A673 (cell line): ENCODE measurements around the gene WDR17. TPM values are rescaled to one million over a fixed set of nuclear protein-coding genes. Genes with fewer than 3 reads are reported as not detected.

ENCODE experiments used
- BruUV-seq: library from RNA; stranded (reverse); fragments of 400-500 nt; replicated peaks from 2 replicates; lab custom pipeline; 2021; lab: Mats Ljungman, UMichigan
- CTCF ChIA-PET: fragments of 300-600 bp; sonication (Branson Sonifier 250); formaldehyde crosslinking; loops from one replicate; lab custom pipeline; 2022; ENCODE audit warnings: antibody characterized with exemption; lab: Charles Lee
- POLR2A ChIA-PET: fragments of 300-600 bp; sonication (Branson Sonifier 250); formaldehyde crosslinking; loops from one replicate; lab custom pipeline; 2022; ENCODE audit warnings: antibody characterized with exemption; ENCODE audit not compliant: low non-redundant PET; lab: Charles Lee
- DNase-seq: peaks from one replicate; pipeline ENCODE4 v3.0.0-alpha.2; 2015; ENCODE audit warnings: low spot score
- H3K27ac ChIP-seq: fragments of 200-600 bp; sonication (generic); 2 replicates; pipeline ENCODE4 v1.5.1; 2016; ENCODE audit warnings: mixed run types, low read depth, mild to moderate bottlenecking, mixed read lengths, antibody characterized with exemption, low read length; ENCODE audit not compliant: poor library complexity, severe bottlenecking
- H3K27me3 ChIP-seq: fragments of 200-600 bp; sonication (generic); replicated peaks from 2 replicates; pipeline ENCODE4 v1.6.1; 2017; ENCODE audit warnings: mixed run types, low read depth, mild to moderate bottlenecking, mixed read lengths, antibody characterized with exemption, low read length; ENCODE audit not compliant: insufficient read depth, poor library complexity
- H3K36me3 ChIP-seq: fragments of 200-600 bp; sonication (generic); 2 replicates; pipeline ENCODE4 v1.6.1; 2016; ENCODE audit warnings: mixed run types, mild to moderate bottlenecking, mixed read lengths, antibody characterized with exemption, low read length; ENCODE audit not compliant: insufficient read depth, poor library complexity, severe bottlenecking
- H3K4me1 ChIP-seq: fragments of 200-600 bp; sonication (generic); 2 replicates; pipeline ENCODE4 v1.6.1; 2017; ENCODE audit warnings: mixed run types, mild to moderate bottlenecking, mixed read lengths, antibody characterized with exemption, low read length; ENCODE audit not compliant: insufficient read depth, poor library complexity, severe bottlenecking
- H3K4me3 ChIP-seq: fragments of 200-600 bp; sonication (generic); 2 replicates; pipeline ENCODE4 v1.5.1; 2016; ENCODE audit warnings: low read depth, mixed run types, mild to moderate bottlenecking, mixed read lengths, low read length; ENCODE audit not compliant: poor library complexity, severe bottlenecking
- H3K9me3 ChIP-seq: fragments of 200-600 bp; sonication (generic); 2 replicates; pipeline ENCODE4 v1.6.1; 2016; ENCODE audit warnings: mixed run types, low read depth, mild to moderate bottlenecking, mixed read lengths, antibody characterized with exemption, low read length; ENCODE audit not compliant: poor library complexity, severe bottlenecking
- EZH2 ChIP-seq: fragments of 200-600 bp; sonication (generic); IDR thresholded peaks from 2 replicates; pipeline ENCODE4 v1.6.1; 2017; ENCODE audit warnings: borderline replicate concordance, low read depth, mild to moderate bottlenecking, mixed read lengths, antibody characterized with exemption, low read length; ENCODE audit not compliant: poor library complexity, severe bottlenecking
- intact Hi-C: fragments of 100-400 bp; cut with micrococcal nuclease; formaldehyde crosslinking; loops from one replicate; pipeline ENCODE4 v1.10.0; 2022; ENCODE audit not compliant: unreplicated experiment
- total RNA-seq: library from RNA; stranded (reverse); gene quantifications from 2 replicates; pipeline ENCODE4 v1.2.3, GENCODE V29; 2021
- TF ChIP-seq, protein P1 (sequence below): fragments of 300-800, 200-600 bp; sonication (generic); conservative IDR thresholded peaks from 2 replicates; pipeline ENCODE4 v1.5.1; 2017; ENCODE audit warnings: low read depth, mild to moderate bottlenecking, antibody characterized with exemption, low read length, moderate library complexity, mixed read lengths

The WDR17 gene
- total RNA-seq, 1 experiment from 2014 or later, result 6.9 TPM

DNA sequence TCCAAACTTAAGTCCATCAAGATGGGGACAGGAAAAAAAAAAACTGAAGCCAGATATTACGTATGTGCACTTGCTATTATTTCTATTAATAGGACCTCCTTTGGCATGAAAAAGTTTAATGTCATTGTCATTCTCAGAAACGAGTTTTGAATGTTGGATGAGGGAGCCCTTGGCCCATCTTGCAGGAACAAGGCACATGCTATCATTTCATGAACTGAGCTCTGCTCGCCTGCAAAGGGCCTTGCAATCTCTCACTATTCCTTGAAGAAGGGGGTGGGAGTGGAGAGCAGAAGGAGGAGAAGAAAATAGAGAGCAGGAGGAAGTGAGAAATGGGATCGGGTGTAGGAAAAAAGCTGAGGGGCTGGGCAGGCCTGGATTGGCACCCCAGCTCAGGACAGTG lies 164.0 kb downstream of the WDR17 start:
- ChIA-PET CTCF (no interaction called here), POLR2A (no interaction called here)
- no peaks in the 10 kb centered on the region for H3K4me1 ChIP-seq
- intact Hi-C loops, result no loop called here
- H3K27me3 ChIP-seq, result no peaks in the 10 kb centered on the region
- no peak overlapping the region for H3K27ac ChIP-seq
- no peaks in the 10 kb centered on the region for H3K9me3 ChIP-seq
- BruUV-seq, result no TSS peak
- DNase-seq, result no peak
- H3K4me3 ChIP-seq, result no peak overlapping the region
- no peak for TF ChIP-seq EZH2
- TF ChIP-seq, protein P1, sequence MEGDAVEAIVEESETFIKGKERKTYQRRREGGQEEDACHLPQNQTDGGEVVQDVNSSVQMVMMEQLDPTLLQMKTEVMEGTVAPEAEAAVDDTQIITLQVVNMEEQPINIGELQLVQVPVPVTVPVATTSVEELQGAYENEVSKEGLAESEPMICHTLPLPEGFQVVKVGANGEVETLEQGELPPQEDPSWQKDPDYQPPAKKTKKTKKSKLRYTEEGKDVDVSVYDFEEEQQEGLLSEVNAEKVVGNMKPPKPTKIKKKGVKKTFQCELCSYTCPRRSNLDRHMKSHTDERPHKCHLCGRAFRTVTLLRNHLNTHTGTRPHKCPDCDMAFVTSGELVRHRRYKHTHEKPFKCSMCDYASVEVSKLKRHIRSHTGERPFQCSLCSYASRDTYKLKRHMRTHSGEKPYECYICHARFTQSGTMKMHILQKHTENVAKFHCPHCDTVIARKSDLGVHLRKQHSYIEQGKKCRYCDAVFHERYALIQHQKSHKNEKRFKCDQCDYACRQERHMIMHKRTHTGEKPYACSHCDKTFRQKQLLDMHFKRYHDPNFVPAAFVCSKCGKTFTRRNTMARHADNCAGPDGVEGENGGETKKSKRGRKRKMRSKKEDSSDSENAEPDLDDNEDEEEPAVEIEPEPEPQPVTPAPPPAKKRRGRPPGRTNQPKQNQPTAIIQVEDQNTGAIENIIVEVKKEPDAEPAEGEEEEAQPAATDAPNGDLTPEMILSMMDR, result no peak
- no peaks in the 10 kb centered on the region for H3K36me3 ChIP-seq

Other genes with a start within 250 kb of the WDR17 start
- not detected in 2 replicates for gene SPATA4, start 129.7 kb downstream of the WDR17 start, total RNA-seq
- not detected in 2 replicates for gene ASB5, start 203.4 kb downstream of the WDR17 start, total RNA-seq